ENCODE measurements around the gene CHMP1B.

DNA sequence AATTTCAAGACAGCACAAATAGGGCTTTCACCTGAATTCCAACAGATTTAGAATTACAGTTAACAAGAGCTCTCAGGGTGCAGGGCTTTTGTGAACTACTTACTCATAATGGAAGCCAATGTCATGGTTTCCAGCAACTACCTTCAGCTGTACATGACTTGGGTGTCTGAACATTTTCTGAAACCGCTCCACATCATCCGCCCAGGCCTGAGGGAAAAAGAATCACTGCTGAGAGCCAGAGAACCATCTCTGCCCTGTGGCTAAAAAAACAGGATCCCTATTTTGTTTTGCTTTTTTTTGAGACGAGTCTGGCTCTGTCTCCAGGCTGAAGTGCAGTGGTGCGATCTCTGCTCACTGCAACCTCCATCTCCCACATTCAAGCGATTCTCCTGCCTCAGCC lies 38.1 kb downstream of the CHMP1B start:
- TF ChIP-seq GATA3 (IDR thresholded peaks at IDR 0.05; ENCODE audit: low read depth, low read length): no peak
- no peak for TF ChIP-seq GATA2 (IDR thresholded peaks at IDR 0.05; ENCODE audit: low read depth, low read length)
